HFF-Myc (cell line): Measurements from ENCODE around the gene CDK9.
A peak's percentile ranks its signal among the peaks of the same experiment; 100 is the strongest.

Experiments used
- DNase-seq: peaks from one replicate; pipeline ENCODE4 v3.0.0-alpha.2; 2011; ENCODE audit warnings: low read depth; ENCODE audit errors: extremely low read depth
- H3K4me3 ChIP-seq: replicated peaks from 2 replicates; pipeline ENCODE4 v1.5.1; 2011; ENCODE audit warnings: low read depth, mild to moderate bottlenecking, control low read depth, low read length
- TF ChIP-seq, protein P1 (sequence below): IDR thresholded peaks from 2 replicates; pipeline ENCODE4 v1.5.1; 2012; ENCODE audit warnings: mild to moderate bottlenecking, low read depth, low read length, control low read depth; ENCODE audit errors: missing control alignments

CDK9 gene

DNA sequence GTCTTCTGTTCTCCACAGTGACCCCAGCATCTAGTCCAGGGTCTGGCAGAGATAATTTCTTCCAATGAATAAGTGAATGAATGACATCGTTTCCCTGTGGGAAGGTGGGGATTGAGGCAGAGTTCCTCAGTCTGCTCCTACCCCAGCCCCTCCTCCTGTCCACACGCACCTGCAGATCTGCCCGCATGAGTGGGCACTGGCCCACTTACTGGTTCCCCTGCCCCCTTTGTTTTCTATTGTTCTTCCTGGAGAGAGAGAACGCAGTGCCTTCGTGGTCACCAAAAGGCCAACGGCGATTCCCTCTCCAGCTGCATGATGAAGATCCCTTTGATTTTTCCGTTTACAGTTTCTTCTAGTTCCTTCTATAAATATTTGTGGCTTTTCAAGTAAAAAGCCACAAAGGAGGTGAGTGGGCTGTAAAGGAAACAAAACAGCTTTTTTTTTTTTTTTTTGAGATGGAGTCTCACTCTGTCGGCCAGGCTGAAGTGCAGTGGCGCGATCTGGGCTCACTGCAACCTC, 11.1 kb downstream of the CDK9 start:
- H3K4me3 ChIP-seq, result no peak overlapping the region
- TF ChIP-seq, protein P1, sequence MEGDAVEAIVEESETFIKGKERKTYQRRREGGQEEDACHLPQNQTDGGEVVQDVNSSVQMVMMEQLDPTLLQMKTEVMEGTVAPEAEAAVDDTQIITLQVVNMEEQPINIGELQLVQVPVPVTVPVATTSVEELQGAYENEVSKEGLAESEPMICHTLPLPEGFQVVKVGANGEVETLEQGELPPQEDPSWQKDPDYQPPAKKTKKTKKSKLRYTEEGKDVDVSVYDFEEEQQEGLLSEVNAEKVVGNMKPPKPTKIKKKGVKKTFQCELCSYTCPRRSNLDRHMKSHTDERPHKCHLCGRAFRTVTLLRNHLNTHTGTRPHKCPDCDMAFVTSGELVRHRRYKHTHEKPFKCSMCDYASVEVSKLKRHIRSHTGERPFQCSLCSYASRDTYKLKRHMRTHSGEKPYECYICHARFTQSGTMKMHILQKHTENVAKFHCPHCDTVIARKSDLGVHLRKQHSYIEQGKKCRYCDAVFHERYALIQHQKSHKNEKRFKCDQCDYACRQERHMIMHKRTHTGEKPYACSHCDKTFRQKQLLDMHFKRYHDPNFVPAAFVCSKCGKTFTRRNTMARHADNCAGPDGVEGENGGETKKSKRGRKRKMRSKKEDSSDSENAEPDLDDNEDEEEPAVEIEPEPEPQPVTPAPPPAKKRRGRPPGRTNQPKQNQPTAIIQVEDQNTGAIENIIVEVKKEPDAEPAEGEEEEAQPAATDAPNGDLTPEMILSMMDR, result no peak
- no peak for DNase-seq

- H3K4me3 ChIP-seq, result peak overlapping the region; percentile 88
- TF ChIP-seq, protein P1, result no peak
- DNase-seq, result no peak
These were observed 16.2 kb downstream of the CDK9 start for GRCh38 chr9:127801955-127802575.

DNA sequence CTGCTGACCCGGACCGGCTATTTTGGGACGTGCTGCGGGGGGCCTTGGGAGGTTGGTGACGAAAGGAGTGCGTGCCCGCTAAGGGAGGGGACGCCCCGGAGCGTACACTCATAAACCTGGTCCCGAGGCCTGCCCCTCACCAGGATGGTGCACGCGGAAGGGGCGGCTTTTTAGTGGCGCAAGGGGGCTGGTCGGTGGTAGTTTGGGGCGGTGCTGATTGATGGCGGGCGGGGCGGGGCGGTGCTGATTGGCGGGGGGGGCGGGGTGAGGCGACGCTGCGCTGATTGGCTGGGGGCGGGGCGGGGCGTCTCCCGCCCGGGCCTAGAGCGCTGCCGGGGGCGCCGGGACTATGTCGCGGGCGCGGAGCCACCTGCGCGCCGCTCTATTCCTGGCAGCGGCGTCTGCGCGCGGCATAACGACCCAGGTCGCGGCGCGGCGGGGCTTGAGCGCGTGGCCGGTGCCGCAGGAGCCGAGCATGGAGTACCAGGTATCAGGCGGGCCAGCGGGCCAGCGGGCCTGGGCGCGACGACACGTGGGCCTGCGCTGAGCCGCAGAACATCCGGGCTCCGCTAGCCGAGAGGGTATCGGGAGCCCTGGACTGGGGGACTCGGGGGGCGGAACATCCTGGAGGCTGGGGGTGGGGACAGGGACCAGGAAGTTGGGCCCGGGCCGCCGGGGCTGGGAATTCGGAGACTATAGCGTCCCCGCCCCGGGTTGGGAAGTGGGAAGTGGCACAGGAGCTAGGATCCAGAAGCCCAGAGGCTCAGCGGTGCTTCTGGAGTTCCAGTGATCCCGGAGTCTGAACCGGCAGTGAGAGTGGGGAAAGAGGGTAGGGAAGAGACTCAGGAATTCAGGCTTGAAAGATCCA, 17.0 kb downstream of the CDK9 start, which contains the start of gene FPGS:
Gene FPGS, plus strand, starts transcription at position 307 of the 868 bp plus-strand sequence. Its CDS starts 43 bp downstream, at position 350.
- peak within 1 kb of the TSS; percentile 88 for H3K4me3 ChIP-seq
- TF ChIP-seq, protein P1, result no peak
- peak; percentile 51 for DNase-seq

- no peak for DNase-seq
- peak overlapping the region; percentile 88 for H3K4me3 ChIP-seq
- TF ChIP-seq, protein P1, result no peak
These were observed 17.9 kb downstream of the CDK9 start for GRCh38 chr9:127803507-127804352.

DNA sequence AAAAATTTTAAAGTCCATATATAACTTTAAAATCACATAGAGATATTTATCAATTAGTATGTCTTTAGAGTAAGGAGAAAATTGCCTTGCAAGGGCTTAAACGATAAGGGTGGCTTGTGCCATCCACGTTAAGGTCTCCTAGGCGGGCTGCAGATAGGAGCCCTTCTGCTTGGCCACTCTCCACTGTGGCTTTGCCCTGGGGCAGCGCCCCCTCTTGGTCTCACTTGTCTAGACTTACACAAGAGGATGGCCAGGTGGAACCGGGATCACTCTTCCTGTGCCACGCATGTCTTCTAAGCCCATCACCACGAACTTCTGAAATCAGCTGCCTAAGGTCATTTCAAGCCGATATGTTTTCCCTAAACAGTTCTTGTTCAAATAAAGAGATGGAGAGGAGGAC, 19.8 kb downstream of the CDK9 start:
- H3K4me3 ChIP-seq, result no peak overlapping the region
- DNase-seq, result no peak
- TF ChIP-seq, protein P1, result peak; percentile 48

- no peak overlapping the region for H3K4me3 ChIP-seq
- TF ChIP-seq, protein P1, result no peak
- no peak for DNase-seq
These were observed 21.0 kb downstream of the CDK9 start for GRCh38 chr9:127806871-127807270.
